Measurements from ENCODE around the gene NTRK2.

DNA sequence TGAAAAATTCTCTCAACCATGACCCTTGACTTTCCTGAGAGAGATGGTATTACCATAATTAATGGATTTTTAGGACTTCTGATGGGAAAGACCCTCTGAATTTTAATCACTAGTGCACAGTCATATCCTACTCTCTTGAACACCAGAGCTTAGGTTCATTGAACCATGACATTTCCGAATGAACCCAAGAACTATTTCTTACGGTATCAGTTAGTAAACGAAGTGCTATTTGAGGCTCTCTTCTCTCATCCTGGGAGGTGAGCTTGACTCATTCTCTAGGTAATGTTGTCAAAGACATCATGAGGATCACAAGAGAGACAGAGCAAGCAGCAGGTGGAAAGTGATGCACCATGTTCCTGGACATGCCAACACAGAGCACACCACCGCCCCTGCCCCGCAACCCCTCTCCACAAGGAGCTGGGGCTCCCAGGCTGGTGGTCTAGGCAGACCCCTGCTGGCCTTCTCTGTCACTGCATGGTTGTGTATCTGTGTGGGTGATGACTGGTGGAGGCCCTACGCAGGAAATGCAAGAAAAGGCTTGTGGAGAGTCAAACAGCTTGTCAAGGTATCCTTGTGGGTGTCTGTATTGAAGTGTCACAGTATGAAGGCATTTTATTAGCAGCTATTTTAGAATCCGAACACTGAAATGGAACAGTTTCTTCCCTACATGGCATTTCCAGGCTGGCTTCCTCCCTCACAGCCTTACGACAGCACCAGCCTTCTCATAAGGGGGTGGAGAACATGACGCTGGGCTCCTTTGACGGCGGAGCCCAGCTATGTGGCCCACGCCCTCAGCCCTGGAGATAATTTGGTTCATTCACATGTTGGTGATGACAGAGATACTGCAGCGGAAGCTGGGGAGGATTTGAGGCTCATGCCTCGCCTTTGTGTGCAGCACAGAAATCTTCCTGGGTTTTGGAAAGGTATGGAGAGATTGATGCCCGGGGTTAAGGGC, 297.6 kb downstream of the NTRK2 start:
- TF ChIP-seq CTCF (IDR thresholded peaks at IDR 0.05), result no peak
- no peak for TF ChIP-seq POLR2AphosphoS5 (IDR thresholded peaks at IDR 0.05)
- no peak for TF ChIP-seq POLR2A (IDR thresholded peaks at IDR 0.05)
